Pulmonary artery endothelial cell (primary cell): ENCODE data around the gene ICAM1. TPM values are rescaled to one million over a fixed set of nuclear protein-coding genes. Genes with fewer than 3 reads are reported as not detected.

Source experiments
- DNase-seq: peaks from one replicate; pipeline ENCODE4 v3.0.0-alpha.2; 2011; ENCODE audit warnings: low read depth, low spot score
- total RNA-seq: library from RNA; depleted of rRNA; stranded (reverse); fragments of >200 nt; gene quantifications from 2 replicates; pipeline ENCODE4 v1.2.3, GENCODE V29; 2014

ICAM1 gene
- total RNA-seq, 1 donor from 2014 or later: 20.1 TPM

DNA sequence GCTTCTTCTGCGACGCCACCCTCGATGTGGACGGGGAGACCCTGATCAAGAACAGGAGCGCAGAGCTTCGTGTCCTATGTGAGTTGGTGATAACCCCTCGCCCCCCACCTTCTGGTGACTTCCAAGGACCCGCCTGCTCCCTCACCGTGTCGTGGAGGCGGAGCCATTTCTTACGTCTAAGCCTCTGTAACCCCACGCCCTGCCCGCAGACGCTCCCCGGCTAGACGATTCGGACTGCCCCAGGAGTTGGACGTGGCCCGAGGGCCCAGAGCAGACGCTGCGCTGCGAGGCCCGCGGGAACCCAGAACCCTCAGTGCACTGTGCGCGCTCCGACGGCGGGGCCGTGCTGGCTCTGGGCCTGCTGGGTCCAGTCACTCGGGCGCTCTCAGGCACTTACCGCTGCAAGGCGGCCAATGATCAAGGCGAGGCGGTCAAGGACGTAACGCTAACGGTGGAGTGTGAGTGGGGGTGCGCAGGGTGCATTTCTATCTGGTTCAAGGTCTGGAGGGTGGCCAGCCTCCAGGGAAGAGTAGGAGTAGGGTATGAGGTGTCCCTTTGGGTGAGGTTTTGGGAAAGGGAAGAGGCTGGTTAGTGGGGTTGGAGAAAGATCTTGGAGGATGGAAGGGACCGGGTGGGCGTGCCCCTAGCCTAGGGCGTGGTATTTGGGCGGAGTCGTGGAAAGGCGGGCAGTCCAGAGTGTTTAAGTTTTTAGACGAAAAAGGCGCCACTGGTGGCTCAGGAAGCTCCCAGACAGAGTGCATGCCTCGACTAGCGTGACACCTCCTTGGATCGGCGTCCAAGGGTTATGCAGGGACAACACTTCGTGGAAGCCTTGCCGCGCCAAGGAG is 22.1 kb downstream of the ICAM1 start:
- DNase-seq: no peak

DNA sequence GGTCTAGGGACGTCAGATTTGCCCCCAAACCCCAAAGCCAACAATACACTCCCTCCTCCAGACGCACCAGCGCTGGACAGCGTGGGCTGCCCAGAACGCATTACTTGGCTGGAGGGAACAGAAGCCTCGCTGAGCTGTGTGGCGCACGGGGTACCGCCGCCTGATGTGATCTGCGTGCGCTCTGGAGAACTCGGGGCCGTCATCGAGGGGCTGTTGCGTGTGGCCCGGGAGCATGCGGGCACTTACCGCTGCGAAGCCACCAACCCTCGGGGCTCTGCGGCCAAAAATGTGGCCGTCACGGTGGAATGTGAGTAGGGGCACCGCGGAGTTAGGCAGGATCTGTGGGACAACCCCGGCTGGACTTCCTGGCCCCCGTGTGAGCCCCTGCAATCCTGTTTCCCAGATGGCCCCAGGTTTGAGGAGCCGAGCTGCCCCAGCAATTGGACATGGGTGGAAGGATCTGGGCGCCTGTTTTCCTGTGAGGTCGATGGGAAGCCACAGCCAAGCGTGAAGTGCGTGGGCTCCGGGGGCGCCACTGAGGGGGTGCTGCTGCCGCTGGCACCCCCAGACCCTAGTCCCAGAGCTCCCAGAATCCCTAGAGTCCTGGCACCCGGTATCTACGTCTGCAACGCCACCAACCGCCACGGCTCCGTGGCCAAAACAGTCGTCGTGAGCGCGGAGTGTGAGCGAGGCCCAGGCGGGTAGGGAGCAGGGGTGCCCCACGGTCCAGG is 22.9 kb downstream of the ICAM1 start:
- DNase-seq: no peak

GRCh38 chr19:10294368-10294697 is 23.4 kb downstream of the ICAM1 start:
- DNase-seq: no peak

GRCh38 chr19:10295305-10295846 is 24.5 kb downstream of the ICAM1 start:
- no peak for DNase-seq

DNA sequence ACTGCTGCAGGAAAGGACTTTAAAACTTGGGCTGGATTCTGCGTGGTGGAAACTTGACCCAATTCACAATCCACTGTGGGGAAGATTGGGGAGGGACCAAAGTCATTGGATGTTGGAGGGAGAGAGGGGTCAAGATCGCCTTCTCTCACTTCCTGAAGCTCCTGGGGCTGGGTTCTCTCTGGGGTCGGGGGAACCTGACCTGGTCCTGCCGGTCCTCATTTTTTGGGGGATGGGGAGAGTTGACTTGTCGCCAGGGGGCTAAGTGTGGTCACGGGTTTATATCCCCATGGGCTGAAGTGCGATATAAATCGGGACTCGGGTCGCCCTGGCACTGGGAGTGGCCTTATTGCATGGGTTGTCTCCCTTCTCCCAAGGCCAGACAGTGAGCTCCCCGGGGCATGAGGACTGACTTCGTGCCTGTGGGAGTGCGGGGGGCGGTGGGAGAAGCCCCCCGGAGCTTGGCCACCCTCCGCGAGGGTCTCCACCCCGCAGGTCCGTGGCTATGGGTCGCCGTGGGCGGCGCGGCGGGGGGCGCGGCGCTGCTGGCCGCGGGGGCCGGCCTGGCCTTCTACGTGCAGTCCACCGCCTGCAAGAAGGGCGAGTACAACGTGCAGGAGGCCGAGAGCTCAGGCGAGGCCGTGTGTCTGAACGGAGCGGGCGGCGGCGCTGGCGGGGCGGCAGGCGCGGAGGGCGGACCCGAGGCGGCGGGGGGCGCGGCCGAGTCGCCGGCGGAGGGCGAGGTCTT is 25.1 kb downstream of the ICAM1 start:
- DNase-seq: no peak

DNA sequence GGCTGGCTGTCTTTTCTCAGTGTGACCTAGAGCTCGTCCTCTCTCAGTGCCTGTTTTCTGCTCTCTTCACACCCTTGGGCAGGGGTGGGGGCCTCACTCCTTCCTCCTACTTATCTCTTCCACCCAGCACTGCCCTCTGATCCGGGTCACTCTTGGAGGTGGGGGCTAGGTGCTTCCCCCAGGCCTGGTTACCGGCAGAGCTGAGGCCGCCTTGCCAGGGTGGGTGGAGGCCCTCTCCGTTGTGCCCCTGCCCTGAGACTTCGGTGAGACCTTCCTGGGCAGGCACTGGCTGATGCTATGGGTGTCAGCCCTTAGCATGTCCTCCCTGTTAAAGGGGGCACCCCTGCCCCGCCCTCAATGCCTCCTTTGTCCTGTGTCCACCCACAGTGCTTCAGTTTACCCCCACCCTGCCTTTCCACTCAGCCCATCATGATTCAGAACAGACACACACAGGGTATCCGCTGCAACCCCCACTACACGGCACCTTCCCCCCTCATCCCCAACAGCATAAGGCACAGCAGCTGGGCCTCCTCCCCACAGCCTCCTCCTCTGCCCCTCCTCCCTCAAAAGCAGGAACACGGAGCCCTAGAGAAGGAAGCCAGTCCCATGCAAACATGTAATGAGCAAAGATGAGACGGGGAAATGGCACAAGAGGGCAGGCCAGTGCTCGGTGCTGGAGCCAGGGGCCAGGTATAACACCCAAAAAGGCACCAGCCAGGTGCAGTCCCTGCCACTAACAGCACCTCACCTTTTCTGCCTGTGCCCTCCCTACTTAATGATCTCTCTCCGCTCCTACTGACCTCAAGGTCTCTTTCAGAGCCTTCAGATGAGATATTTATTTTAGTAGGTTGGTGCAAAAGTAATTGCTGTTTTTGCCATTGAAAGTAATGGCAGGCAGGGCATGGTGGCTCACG is 28.9 kb downstream of the ICAM1 start:
- DNase-seq: no peak

DNA sequence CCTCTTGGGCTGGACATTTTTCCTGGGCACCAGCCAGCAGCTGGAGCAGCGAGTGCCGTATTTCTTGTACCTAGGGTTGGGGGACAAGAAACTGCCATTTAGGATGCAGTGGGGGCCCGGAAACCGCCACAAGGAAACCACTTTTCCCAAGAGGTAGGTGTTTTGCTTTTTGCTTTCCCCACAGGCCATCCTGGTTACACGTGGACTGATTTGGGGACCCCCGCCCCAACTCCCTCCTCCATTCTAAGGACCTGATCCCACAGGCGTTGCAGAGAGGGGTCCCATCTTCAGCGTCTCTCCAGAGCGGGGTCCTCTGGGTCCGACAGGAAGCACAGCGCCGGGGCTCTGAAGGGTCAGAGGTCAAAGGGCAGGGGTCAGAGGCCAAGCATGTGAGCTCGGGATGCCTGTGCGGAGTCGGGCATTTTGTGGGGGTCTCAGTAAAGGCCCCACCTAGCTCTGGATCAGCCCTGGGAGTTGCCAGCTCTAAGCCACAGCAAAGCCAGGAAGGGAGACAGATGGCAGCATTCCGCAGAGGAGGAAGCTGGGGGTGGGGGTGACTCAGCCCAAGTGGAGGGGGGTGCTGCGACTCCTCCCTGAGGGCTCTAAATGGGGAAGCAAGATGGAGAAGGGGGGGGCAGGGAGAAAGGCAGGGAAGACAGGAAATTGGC is 34.4 kb downstream of the ICAM1 start:
- DNase-seq: no peak

DNA sequence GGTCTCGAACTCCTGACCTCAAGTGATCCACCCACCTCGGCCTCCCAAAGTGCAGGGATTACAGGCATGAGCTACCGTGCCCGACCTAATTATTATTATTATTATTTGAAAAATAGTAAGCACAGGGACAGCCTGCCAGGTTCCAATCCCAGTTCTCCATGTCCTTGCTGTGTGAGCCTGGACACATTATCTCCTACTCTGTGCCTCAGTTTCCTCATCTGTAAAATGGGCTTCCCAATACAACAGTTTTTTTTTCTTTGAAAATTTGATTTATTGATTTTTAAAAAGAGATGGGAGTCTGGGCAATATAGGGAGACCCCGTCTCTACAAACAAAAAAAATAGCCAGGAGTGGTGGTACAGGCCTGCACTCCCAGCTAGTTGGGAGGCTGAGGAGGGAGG is 35.4 kb downstream of the ICAM1 start:
- no peak for DNase-seq

DNA sequence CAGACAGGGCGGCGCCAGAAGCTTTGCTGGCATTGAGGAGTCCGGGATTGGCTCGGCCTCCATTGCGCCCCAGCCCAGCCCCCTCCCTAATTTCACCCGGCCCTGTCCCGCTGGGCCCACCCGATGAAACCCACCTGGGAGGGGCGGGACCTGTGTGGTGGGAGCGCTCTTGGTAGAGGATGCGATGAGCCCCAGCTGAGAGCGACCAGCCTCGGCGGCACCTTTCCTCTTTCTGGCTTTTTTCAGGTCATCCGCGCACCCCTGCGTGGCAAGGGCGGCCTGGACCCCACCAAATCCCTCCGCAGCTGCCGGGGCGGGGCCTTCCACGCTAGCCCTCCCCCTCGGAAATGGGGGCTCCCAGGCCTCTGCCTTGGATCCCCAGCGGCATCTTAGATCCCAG is 38.5 kb downstream of the ICAM1 start, which contains the start of gene ZGLP1:
Gene ZGLP1, minus strand, starts transcription at position 393 of the 400 bp plus-strand sequence.
- no peak for DNase-seq

- DNase-seq: peak; percentile 32
Observed at GRCh38 chr19:10315335-10316214, 44.7 kb downstream of the ICAM1 start, which contains the start of gene FDX2. FDX2 (minus strand) TSS chr19:10316015; CDS start chr19:10315996, 19 bp downstream.

- no peak for DNase-seq
Observed at GRCh38 chr19:10316229-10317044, 45.5 kb downstream of the ICAM1 start.

DNA sequence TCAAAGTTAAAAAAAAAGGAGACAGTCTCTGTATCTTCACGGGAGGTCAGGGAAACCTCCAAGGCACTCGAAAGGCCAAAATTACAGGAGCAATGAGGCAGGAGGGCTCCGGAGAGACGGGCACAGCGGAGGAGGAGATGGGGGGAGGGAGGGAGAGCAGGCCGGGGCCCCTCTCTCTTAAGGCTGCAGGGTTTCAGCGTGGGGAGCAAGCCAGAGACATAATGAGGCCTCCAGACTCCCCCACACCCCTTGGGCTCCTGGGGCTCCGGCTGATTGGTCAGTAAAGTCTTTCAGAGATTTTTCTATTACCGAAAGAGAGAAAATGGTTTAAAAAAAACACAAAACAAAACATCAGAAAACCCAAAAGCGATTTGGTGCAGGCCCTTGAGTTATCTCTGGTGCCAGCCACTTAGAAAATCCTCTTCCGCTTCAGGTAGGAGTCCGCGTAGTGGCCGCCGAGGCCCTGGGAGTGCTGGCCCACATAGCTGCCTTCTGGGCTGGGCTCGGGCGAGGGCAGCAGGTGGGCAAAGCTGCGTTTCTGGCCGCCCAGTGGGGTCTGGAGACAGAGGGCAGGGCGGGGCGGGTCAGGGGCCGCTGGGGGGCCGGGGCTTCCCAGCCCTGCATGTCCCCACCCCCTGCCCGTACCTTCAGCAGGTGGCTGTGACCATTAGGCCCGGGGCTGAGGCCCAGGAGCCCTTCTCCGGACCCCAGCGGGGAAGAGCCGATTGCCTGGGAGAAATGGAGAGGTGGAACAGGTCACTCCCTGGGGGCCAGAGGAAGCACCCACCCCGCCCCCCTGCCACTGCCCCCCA is 46.3 kb downstream of the ICAM1 start:
- DNase-seq: no peak

DNA sequence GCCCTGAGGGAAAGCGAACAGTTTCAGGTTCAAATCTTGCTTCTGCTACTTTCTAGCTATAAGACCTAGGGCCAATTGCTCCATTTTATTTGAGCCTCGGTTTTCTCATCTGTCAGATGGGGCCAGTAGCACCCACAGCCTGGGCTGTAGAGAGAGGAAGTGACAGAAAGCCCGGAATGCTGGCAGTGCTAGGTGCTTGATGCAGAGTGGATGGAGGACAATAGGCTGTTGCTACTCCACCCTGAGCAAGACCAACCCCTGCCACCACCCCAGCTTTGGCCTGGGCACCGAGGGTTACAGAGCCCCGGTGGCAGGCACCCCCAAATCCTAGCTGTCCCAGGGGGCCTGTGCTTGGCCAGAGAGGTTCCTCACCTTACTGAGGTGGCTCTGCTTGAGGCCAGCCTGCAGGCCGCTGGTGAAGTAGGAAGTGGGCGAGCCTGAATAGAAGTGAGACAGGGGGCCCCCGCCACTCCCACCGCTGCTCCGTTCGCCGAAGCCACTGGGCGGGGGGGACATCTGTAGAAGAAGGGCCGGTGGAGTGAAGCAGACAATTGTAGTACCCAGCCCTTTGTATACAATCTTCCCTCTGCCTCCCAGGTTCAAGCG is 47.0 kb downstream of the ICAM1 start:
- DNase-seq: no peak

DNA sequence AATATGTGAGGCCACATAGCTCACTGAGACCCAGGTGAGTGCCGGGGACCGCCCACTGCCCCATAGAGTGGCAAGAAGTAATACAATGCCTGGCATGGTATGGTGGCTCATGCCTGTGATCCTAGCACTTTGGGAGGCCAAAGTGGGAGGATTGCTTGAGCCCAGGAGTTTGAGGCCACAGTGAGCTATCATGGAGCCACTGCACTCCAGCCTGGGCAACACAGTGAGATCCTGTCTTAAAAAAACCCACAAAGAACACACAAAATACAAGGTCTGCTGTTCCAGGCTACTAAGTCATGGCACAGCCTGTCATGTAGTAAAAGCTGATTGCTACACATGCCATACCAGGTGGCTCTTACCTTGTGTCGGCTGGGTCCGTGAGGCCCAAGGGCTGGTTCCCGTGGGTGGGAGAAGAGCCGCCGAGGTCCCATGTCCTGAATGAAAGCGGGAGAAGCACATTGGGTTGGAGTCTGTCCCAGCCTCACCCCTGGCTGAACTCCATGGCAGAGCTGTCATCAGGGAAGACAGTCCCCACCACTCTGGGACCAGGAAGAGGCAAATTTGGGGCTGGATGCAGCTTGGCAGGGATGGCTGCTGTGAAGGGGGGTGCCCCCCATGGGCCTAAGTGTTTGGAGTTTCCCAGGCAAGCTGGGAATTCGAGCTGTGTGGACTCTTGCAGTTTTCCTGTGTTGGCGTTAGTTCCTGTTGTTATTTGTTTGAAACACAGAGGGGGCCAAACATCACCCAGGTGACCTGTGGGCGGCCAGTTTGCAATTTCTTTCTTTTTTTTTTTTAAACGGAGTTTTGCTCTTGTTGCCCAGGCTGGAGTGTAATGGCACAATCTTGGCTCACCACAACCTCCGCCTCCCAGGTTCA is 48.1 kb downstream of the ICAM1 start:
- DNase-seq: no peak

DNA sequence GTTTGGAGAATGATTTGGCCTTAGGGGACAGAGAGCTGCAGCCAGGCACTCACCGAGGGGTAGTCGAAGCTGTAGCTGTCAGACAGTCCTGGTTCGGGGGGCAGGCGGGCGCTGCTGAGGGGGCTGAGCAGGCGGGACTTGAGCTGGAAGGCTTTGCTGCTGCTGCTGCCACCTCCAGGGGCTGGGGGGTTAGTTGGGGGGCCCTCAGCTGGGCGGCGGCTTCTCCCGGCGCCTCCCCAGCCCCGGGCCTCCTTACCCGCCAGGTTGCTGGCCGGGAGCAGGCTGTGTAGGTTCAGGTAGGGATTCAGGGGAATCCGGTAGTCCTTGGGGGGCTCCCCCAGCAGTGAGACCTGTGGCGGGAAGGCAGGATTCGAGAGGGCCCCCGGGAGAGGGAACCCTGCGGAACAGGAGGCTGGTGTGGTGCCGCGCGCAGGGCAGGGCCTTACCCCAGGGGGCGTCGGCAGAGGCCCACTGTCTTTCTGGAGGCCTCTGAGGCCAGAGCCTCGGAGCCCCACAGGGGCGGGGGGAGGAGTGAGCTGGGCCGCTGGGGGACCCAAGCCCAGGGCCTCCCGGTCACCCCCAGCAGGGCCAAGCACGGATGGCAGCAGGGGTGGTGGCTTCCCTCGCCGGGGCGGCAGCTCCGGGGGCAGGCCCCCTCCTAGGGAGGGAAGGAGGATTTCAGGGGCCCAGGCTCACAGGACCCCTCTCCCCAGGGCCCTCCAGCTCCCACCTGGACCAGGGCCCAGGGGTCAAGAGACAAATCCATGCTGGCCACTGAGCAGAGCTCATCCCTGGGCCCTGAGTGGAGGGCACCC is 49.9 kb downstream of the ICAM1 start:
- no peak for DNase-seq
